SK-N-SH treated with all-trans-retinoic acid at 6 μM for 48 hours (cell line): ENCODE data around the gene CLTA.
"Not testable (repeated sequence)": the region's sequence is repeated elsewhere in the genome, so short reads cannot be mapped to it uniquely, and the experiment has no call there.

Experiments
- ATAC-seq: fragments of 200-7000 bp; cut with Tn5 transposase; 3 replicates; pipeline ENCODE4 v1.9.1; 2020; ENCODE audit warnings: mild to moderate bottlenecking, moderate library complexity
- ARNTL ChIP-seq: fragments of 450-650 bp; formaldehyde crosslinking; IDR thresholded peaks from 2 replicates; pipeline ENCODE4 v1.5.0; 2020; ENCODE audit warnings: low read depth, mild to moderate bottlenecking, moderate library complexity, borderline replicate concordance
- BACH2 ChIP-seq: fragments of 250-450 bp; sonication (Bioruptor Pico); IDR thresholded peaks from 2 replicates; pipeline ENCODE4 v1.9.0; 2021; ENCODE audit warnings: mild to moderate bottlenecking, borderline replicate concordance
- CSDC2 ChIP-seq: fragments of 250-450 bp; sonication (Bioruptor Pico); IDR thresholded peaks from 2 replicates; pipeline ENCODE4 v1.5.0; 2020; ENCODE audit warnings: mild to moderate bottlenecking, moderate library complexity
- GLIS3 ChIP-seq: fragments of 250-450 bp; sonication (Bioruptor Pico); IDR thresholded peaks from 2 replicates; pipeline ENCODE4 v1.5.0; 2020; ENCODE audit warnings: mild to moderate bottlenecking, moderate library complexity
- ISL1 ChIP-seq: fragments of 250-450 bp; sonication (Bioruptor Pico); IDR thresholded peaks from 2 replicates; pipeline ENCODE4 v2.1.2; 2022; ENCODE audit warnings: mild to moderate bottlenecking, moderate library complexity
- OSR1 ChIP-seq: fragments of 250-450 bp; sonication (Bioruptor Pico); IDR thresholded peaks from 2 replicates; pipeline ENCODE4 v1.8.0; 2022; ENCODE audit warnings: moderate library complexity, mild to moderate bottlenecking, inconsistent platforms
- PATZ1 ChIP-seq: fragments of 250-450 bp; sonication (Bioruptor Pico); IDR thresholded peaks from 2 replicates; pipeline ENCODE4 v1.8.0; 2020; ENCODE audit warnings: mild to moderate bottlenecking, moderate library complexity, borderline replicate concordance
- PPARA ChIP-seq: fragments of 250-450 bp; sonication (Bioruptor Pico); IDR thresholded peaks from 2 replicates; pipeline ENCODE4 v1.5.0; 2020; ENCODE audit warnings: mild to moderate bottlenecking, borderline replicate concordance
- RARB ChIP-seq: fragments of 250-450 bp; sonication (Bioruptor Pico); IDR thresholded peaks from 2 replicates; pipeline ENCODE4 v1.8.0; 2021; ENCODE audit warnings: mild to moderate bottlenecking, moderate library complexity
- TCF4 ChIP-seq: fragments of 250-450 bp; sonication (Bioruptor Pico); IDR thresholded peaks from 2 replicates; pipeline ENCODE4 v1.8.0; 2021; ENCODE audit warnings: mild to moderate bottlenecking, moderate library complexity, borderline replicate concordance
- TOX ChIP-seq: fragments of 250-450 bp; sonication (Bioruptor Pico); IDR thresholded peaks from 2 replicates; pipeline ENCODE4 v1.8.0; 2021; ENCODE audit warnings: mild to moderate bottlenecking, moderate library complexity, borderline replicate concordance
- ZFP3 ChIP-seq: fragments of 250-450 bp; sonication (Bioruptor Pico); IDR thresholded peaks from 2 replicates; pipeline ENCODE4 v1.5.0; 2020; ENCODE audit warnings: mild to moderate bottlenecking, moderate library complexity
- ZFP30 ChIP-seq: fragments of 450-650 bp; formaldehyde crosslinking; IDR thresholded peaks from 2 replicates; pipeline ENCODE4 v1.5.0; 2022; ENCODE audit warnings: mild to moderate bottlenecking, moderate library complexity
- ZNF565 ChIP-seq: fragments of 450-650 bp; formaldehyde crosslinking; conservative IDR thresholded peaks from 2 replicates; pipeline ENCODE4 v1.5.0; 2020; ENCODE audit warnings: low read depth, mild to moderate bottlenecking, moderate library complexity
- ZNF70 ChIP-seq: fragments of 450-650 bp; formaldehyde crosslinking; IDR thresholded peaks from 2 replicates; pipeline ENCODE4 v1.5.0; 2020; ENCODE audit warnings: mild to moderate bottlenecking, moderate library complexity
- TF ChIP-seq, protein P1 (sequence below): fragments of 250-450 bp; sonication (Bioruptor Pico); IDR thresholded peaks from 2 replicates; pipeline ENCODE4 v1.5.0; 2020; ENCODE audit warnings: mild to moderate bottlenecking, moderate library complexity
- TF ChIP-seq, protein P2 (sequence below): fragments of 250-450 bp; sonication (Bioruptor Pico); IDR thresholded peaks from 2 replicates; pipeline ENCODE4 v1.8.0; 2021; ENCODE audit warnings: low read depth, mild to moderate bottlenecking, moderate library complexity, borderline replicate concordance
- TF ChIP-seq, protein P3 (sequence below): fragments of 250-450 bp; sonication (Bioruptor Pico); IDR thresholded peaks from 2 replicates; pipeline ENCODE4 v1.5.1; 2021; ENCODE audit warnings: mild to moderate bottlenecking, moderate library complexity
- TF ChIP-seq, protein P4 (sequence below): fragments of 250-450 bp; sonication (Bioruptor Pico); IDR thresholded peaks from 2 replicates; pipeline ENCODE4 v1.5.1; 2020; ENCODE audit warnings: low read depth, mild to moderate bottlenecking, moderate library complexity

The CLTA gene

GRCh38 chr9:36156116-36156515 lies 34.6 kb upstream of the CLTA start (continued):
- TF ChIP-seq, protein P1, sequence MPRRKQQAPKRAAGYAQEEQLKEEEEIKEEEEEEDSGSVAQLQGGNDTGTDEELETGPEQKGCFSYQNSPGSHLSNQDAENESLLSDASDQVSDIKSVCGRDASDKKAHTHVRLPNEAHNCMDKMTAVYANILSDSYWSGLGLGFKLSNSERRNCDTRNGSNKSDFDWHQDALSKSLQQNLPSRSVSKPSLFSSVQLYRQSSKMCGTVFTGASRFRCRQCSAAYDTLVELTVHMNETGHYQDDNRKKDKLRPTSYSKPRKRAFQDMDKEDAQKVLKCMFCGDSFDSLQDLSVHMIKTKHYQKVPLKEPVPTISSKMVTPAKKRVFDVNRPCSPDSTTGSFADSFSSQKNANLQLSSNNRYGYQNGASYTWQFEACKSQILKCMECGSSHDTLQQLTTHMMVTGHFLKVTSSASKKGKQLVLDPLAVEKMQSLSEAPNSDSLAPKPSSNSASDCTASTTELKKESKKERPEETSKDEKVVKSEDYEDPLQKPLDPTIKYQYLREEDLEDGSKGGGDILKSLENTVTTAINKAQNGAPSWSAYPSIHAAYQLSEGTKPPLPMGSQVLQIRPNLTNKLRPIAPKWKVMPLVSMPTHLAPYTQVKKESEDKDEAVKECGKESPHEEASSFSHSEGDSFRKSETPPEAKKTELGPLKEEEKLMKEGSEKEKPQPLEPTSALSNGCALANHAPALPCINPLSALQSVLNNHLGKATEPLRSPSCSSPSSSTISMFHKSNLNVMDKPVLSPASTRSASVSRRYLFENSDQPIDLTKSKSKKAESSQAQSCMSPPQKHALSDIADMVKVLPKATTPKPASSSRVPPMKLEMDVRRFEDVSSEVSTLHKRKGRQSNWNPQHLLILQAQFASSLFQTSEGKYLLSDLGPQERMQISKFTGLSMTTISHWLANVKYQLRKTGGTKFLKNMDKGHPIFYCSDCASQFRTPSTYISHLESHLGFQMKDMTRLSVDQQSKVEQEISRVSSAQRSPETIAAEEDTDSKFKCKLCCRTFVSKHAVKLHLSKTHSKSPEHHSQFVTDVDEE (CRISPR knock-in tag): no peak
- TF ChIP-seq, all 23 proteins: peak for 0

DNA sequence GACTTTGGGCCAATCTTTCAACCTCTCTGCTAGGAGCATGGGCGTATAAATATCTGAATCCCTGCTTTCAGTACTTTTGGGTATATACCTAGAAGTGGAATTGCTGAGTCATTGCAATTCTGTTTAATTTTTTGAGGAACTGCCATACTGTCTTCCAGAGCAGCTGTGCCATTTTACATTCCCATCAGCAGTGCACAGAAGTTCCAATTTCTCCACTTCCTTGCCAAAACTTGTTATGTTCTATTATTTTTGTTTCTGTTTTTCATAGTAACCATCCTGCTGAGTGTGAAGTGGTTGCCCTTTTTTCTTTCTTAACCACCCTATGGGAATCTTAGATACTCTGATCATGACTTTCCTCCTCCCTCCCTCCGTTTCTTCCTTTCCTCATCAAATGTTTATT lies 32.6 kb upstream of the CLTA start:
- ATAC-seq: no peak
- TF ChIP-seq, protein P2, sequence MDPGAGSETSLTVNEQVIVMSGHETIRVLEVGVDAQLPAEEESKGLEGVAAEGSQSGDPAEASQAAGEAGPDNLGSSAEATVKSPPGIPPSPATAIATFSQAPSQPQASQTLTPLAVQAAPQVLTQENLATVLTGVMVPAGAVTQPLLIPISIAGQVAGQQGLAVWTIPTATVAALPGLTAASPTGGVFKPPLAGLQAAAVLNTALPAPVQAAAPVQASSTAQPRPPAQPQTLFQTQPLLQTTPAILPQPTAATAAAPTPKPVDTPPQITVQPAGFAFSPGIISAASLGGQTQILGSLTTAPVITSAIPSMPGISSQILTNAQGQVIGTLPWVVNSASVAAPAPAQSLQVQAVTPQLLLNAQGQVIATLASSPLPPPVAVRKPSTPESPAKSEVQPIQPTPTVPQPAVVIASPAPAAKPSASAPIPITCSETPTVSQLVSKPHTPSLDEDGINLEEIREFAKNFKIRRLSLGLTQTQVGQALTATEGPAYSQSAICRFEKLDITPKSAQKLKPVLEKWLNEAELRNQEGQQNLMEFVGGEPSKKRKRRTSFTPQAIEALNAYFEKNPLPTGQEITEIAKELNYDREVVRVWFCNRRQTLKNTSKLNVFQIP (CRISPR knock-in tag): no peak
- TF ChIP-seq OSR1 (CRISPR knock-in tag) (no peak), CSDC2 (CRISPR knock-in tag) (no peak), GLIS3 (CRISPR knock-in tag) (no peak), ZNF70 (CRISPR knock-in tag) (no peak), TCF4 (CRISPR knock-in tag) (no peak), ZNF565 (CRISPR knock-in tag) (no peak), BACH2 (CRISPR knock-in tag) (no peak), RARB (CRISPR knock-in tag) (no peak), ZFP30 (CRISPR knock-in tag) (no peak), ISL1 (CRISPR knock-in tag) (no peak), TOX (CRISPR knock-in tag) (no peak), ZFP3 (CRISPR knock-in tag) (no peak)
- TF ChIP-seq, protein P1 (CRISPR knock-in tag): no peak

- no peak for TF ChIP-seq ZFP30 (CRISPR knock-in tag)
- TF ChIP-seq ARNTL (CRISPR knock-in tag): no peak
- ATAC-seq: no peak
These were observed 31.8 kb upstream of the CLTA start for GRCh38 chr9:36158917-36159316.

DNA sequence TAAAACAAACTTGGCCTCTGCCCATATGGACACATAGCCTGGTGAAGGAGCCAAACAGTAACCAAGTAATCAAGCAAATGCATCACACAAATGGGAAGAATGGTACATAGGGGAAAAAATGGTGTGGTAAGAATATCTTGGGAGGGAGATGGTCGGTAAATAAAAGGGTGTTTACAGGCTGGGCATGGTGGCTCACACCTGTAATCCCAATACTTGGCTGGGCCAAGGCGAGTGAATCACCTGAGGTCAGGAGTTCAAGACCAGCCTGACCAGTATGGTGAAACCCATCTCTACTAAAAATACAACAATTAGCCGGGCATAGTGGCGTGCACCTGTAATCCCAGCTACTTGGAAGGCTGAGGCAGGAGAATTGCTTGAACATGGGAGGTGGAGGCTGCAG lies 31.2 kb upstream of the CLTA start:
- not testable (repeated sequence) for ATAC-seq

DNA sequence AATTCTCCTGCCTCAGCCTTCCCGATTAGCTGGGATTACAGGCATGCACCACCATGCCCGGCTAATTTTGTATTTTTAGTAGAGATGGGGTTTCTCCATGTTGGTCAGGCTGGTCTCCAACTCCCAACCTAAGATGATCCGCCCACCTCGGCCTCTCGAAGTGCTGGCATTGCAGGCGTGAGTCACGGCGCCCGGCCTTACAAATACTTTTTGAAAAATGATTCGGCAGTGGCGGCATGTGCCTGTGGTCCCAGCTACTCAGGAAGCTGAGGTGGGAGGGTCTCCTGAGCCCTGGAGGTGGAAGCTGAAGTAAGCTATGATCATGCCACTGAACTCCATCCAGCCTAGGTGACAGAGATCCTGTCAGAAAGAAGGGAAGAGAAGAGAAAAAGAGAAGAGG lies 30.6 kb upstream of the CLTA start:
- ATAC-seq: not testable (repeated sequence)

- no peak; the same call in 2 of the 3 replicates for ATAC-seq
- no peak for TF ChIP-seq PATZ1 (CRISPR knock-in tag)
- TF ChIP-seq BACH2 (CRISPR knock-in tag): no peak
- TF ChIP-seq TOX (CRISPR knock-in tag): no peak
- TF ChIP-seq ISL1 (CRISPR knock-in tag): no peak
- TF ChIP-seq, protein P3, sequence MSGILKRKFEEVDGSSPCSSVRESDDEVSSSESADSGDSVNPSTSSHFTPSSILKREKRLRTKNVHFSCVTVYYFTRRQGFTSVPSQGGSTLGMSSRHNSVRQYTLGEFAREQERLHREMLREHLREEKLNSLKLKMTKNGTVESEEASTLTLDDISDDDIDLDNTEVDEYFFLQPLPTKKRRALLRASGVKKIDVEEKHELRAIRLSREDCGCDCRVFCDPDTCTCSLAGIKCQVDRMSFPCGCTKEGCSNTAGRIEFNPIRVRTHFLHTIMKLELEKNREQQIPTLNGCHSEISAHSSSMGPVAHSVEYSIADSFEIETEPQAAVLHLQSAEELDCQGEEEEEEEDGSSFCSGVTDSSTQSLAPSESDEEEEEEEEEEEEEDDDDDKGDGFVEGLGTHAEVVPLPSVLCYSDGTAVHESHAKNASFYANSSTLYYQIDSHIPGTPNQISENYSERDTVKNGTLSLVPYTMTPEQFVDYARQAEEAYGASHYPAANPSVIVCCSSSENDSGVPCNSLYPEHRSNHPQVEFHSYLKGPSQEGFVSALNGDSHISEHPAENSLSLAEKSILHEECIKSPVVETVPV (CRISPR knock-in tag): no peak
- TF ChIP-seq ARNTL (CRISPR knock-in tag): no peak
- no peak for TF ChIP-seq ZNF565 (CRISPR knock-in tag)
- no peak for TF ChIP-seq PPARA (CRISPR knock-in tag)
- TF ChIP-seq, protein P4, sequence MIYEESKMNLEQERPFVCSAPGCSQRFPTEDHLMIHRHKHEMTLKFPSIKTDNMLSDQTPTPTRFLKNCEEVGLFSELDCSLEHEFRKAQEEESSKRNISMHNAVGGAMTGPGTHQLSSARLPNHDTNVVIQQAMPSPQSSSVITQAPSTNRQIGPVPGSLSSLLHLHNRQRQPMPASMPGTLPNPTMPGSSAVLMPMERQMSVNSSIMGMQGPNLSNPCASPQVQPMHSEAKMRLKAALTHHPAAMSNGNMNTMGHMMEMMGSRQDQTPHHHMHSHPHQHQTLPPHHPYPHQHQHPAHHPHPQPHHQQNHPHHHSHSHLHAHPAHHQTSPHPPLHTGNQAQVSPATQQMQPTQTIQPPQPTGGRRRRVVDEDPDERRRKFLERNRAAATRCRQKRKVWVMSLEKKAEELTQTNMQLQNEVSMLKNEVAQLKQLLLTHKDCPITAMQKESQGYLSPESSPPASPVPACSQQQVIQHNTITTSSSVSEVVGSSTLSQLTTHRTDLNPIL (CRISPR knock-in tag): no peak
These were observed 29.5 kb upstream of the CLTA start for GRCh38 chr9:36161187-36161586.
